T-cell (primary cell): Measurements from ENCODE around the gene TSPAN9. TPM values are rescaled to one million over a fixed set of nuclear protein-coding genes. Genes with fewer than 3 reads are reported as not detected.

ENCODE experiments used
- ATAC-seq, 4 experiments: fragments of 200-7000 bp in 3 of 4; fragments of 150-1000 bp in 1 of 4; cut with Tn5 transposase; replicated peaks in 1 of 4; 1 replicate in 3 of 4; 2 replicates in 1 of 4; pipeline ENCODE4 v1.10.0; 2021; ENCODE audit warnings: moderate library complexity in 3 of 4, mild to moderate bottlenecking in 2 of 4, moderate number of reproducible peaks in 1 of 4
- CTCF ChIA-PET, 2 donors: fragments of 300-600 bp; sonication (Branson Sonifier 250); formaldehyde crosslinking; loops; one replicate each; lab custom pipeline; 2022; ENCODE audit warnings: antibody characterized with exemption in 2 of 2; lab: Charles Lee
- POLR2A ChIA-PET, 2 donors: fragments of 300-600 bp; sonication (Branson Sonifier 250); formaldehyde crosslinking; loops; one replicate each; lab custom pipeline; 2022; ENCODE audit warnings: antibody characterized with exemption in 2 of 2; lab: Charles Lee
- DNase-seq, 35 experiments: peaks; one replicate each; pipeline versions ENCODE4 v3.0.0 to v3.0.0-alpha.2; 2013 to 2023
- H3K27ac ChIP-seq: one replicate; pipeline ENCODE4 v1.5.1; 2013; ENCODE audit warnings: low read length
- H3K27me3 ChIP-seq, 2 experiments: replicated peaks in 1 of 2; 1 replicate in 1 of 2; 2 replicates in 1 of 2; pipeline versions ENCODE4 v1.6.1 to v1.7.0; 2013; ENCODE audit warnings: low read length in 1 of 2, mixed read lengths in 1 of 2; ENCODE audit not compliant: control insufficient read depth in 2 of 2, insufficient read depth in 2 of 2; ENCODE audit errors: extremely low read depth in 1 of 2
- H3K36me3 ChIP-seq, 2 donors: 1 replicate in 1 of 2; 2 replicates in 1 of 2; pipeline versions ENCODE4 v1.6.1 to v1.7.0; 2013; ENCODE audit warnings: low read length in 1 of 2; ENCODE audit not compliant: control insufficient read depth in 2 of 2, insufficient read depth in 1 of 2; ENCODE audit errors: extremely low read depth in 1 of 2
- H3K4me1 ChIP-seq, 2 experiments: 1 replicate in 1 of 2; 2 replicates in 1 of 2; pipeline versions ENCODE4 v1.6.1 to v1.7.0; 2013; ENCODE audit warnings: low read length in 2 of 2, mixed read lengths in 1 of 2; ENCODE audit not compliant: insufficient read depth in 2 of 2, control insufficient read depth in 1 of 2; ENCODE audit errors: extremely low read depth in 1 of 2
- H3K4me3 ChIP-seq, 2 donors: 1 replicate in 1 of 2; 2 replicates in 1 of 2; pipeline versions ENCODE4 v1.5.1 to v1.7.0; 2013; ENCODE audit warnings: mild to moderate bottlenecking in 2 of 2, low read length in 1 of 2, moderate library complexity in 1 of 2; ENCODE audit not compliant: control insufficient read depth in 1 of 2; ENCODE audit errors: extremely low read depth in 1 of 2
- H3K9me3 ChIP-seq: 2 replicates; pipeline ENCODE4 v1.7.0; 2013
- H3K27ac Mint-ChIP-seq, 2 donors: one replicate each; pipeline ENCODE4 v1.8.0; 2020 to 2021; ENCODE audit warnings: mild to moderate bottlenecking in 2 of 2, mixed read lengths in 2 of 2
- H3K27me3 Mint-ChIP-seq, 2 donors: one replicate each; pipeline ENCODE4 v1.8.0; 2021 to 2022; ENCODE audit warnings: mixed read lengths in 2 of 2
- H3K36me3 Mint-ChIP-seq: one replicate; pipeline ENCODE4 v1.8.0; 2021; ENCODE audit warnings: mixed read lengths
- H3K4me1 Mint-ChIP-seq, 3 donors: one replicate each; pipeline ENCODE4 v1.8.0; 2020 to 2022; ENCODE audit warnings: mixed read lengths in 3 of 3, mild to moderate bottlenecking in 1 of 3
- H3K4me3 Mint-ChIP-seq, 3 donors: one replicate each; pipeline ENCODE4 v1.8.0; 2020 to 2022; ENCODE audit warnings: mild to moderate bottlenecking in 3 of 3, mixed read lengths in 3 of 3, moderate library complexity in 3 of 3
- H3K9me3 Mint-ChIP-seq, 3 donors: one replicate each; pipeline ENCODE4 v1.8.0; 2020 to 2022; ENCODE audit warnings: mixed read lengths in 3 of 3
- WGBS: methylation state at CpG from one replicate; pipeline ENCODE4 v1.1.5; 2013; ENCODE audit warnings: missing lambda C conversion rate; ENCODE audit not compliant: insufficient coverage; 5-methylcytosine and 5-hydroxymethylcytosine counted together
- total RNA-seq, 35 experiments: library from RNA in 6 of 35; stranded (reverse) in 6 of 35; fragments of 120-200 nt in 1 of 35; gene quantifications; one replicate each; pipeline versions ENCODE4 v1.2.1 to v1.2.4 and lab custom pipeline; 2013 to 2026

TSPAN9 gene
- total RNA-seq, 5 donors from 2014 or later (not counting 1 experiment from before 2014, with no cell fraction given) = 0.56 to 1.1 (median 0.70) TPM

GRCh38 chr12:3145033-3145432, 67.9 kb downstream of the TSPAN9 start:
- Histone ChIP-seq H3K36me3 (no peaks in the 10 kb centered on the region), H3K27ac (no peak overlapping the region), H3K4me1 (no peaks in the 10 kb centered on the region), H3K9me3 (no peaks in the 10 kb centered on the region), H3K4me3 (no peak overlapping the region), H3K27me3 (peaks cover 0 to 39% of the 10 kb centered on the region in 2 experiments)
- no peak for ATAC-seq
- H3K9me3 Mint-ChIP-seq = no peaks in the 10 kb centered on the region
- H3K27ac Mint-ChIP-seq = no peak overlapping the region
- no peak for DNase-seq
- H3K4me3 Mint-ChIP-seq = no peak overlapping the region
- no peaks in the 10 kb centered on the region for H3K36me3 Mint-ChIP-seq
- POLR2A ChIA-PET = no interaction called here
- WGBS = 86% methylated on average over 8 of the region's 13 CpGs
- H3K27me3 Mint-ChIP-seq = peaks cover 28 to 37% of the 10 kb centered on the region in 2 donors
- H3K4me1 Mint-ChIP-seq = no peaks in the 10 kb centered on the region
- CTCF ChIA-PET = no interaction called here

- Histone ChIP-seq H3K27ac (no peak overlapping the region), H3K9me3 (no peaks in the 10 kb centered on the region), H3K36me3 (no peaks in the 10 kb centered on the region), H3K27me3 (peaks cover 0 to 42% of the 10 kb centered on the region in 2 experiments), H3K4me3 (no peak overlapping the region), H3K4me1 (no peaks in the 10 kb centered on the region)
- H3K4me1 Mint-ChIP-seq = no peaks in the 10 kb centered on the region
- DNase-seq (no peak), ATAC-seq (no peak)
- H3K27me3 Mint-ChIP-seq = peaks cover 23 to 35% of the 10 kb centered on the region in 2 donors
- CTCF ChIA-PET = no interaction called here
- H3K36me3 Mint-ChIP-seq = no peaks in the 10 kb centered on the region
- no peak overlapping the region for H3K27ac Mint-ChIP-seq
- POLR2A ChIA-PET = no interaction called here
- no peak overlapping the region for H3K4me3 Mint-ChIP-seq
- H3K9me3 Mint-ChIP-seq = no peaks in the 10 kb centered on the region
- WGBS = 85% methylated on average over 15 of the region's 22 CpGs
These were observed 68.5 kb downstream of the TSPAN9 start for GRCh38 chr12:3145546-3146310.

GRCh38 chr12:3147260-3147659, 70.1 kb downstream of the TSPAN9 start:
- H3K9me3 Mint-ChIP-seq = no peaks in the 10 kb centered on the region
- ChIA-PET CTCF (no interaction called here), POLR2A (no interaction called here)
- no peaks in the 10 kb centered on the region for H3K9me3 ChIP-seq
- no peaks in the 10 kb centered on the region for H3K36me3 ChIP-seq
- H3K27me3 ChIP-seq = peaks cover 0 to 51% of the 10 kb centered on the region in 2 experiments
- ATAC-seq = no peak
- WGBS = 89% methylated on average over 12 of the region's 15 CpGs
- peaks cover 29 to 40% of the 10 kb centered on the region in 2 donors for H3K27me3 Mint-ChIP-seq
- no peaks in the 10 kb centered on the region for H3K4me1 ChIP-seq
- no peak overlapping the region for H3K4me3 ChIP-seq
- H3K4me3 Mint-ChIP-seq = no peak overlapping the region
- H3K36me3 Mint-ChIP-seq = no peaks in the 10 kb centered on the region
- no peak for DNase-seq
- H3K27ac Mint-ChIP-seq = no peak overlapping the region
- no peaks in the 10 kb centered on the region for H3K4me1 Mint-ChIP-seq
- H3K27ac ChIP-seq = no peak overlapping the region

- H3K4me1 Mint-ChIP-seq = peaks cover 0 to 4% (median 0%) of the 10 kb centered on the region in 3 donors
- ATAC-seq (no peak), DNase-seq (no peak)
- H3K9me3 ChIP-seq = no peaks in the 10 kb centered on the region
- H3K4me3 ChIP-seq = no peak overlapping the region
- peaks cover 0 to 45% of the 10 kb centered on the region in 2 experiments for H3K27me3 ChIP-seq
- ChIA-PET CTCF (no interaction called here), POLR2A (no interaction called here)
- H3K4me3 Mint-ChIP-seq = no peak overlapping the region
- no peak overlapping the region for H3K27ac Mint-ChIP-seq
- H3K27ac ChIP-seq = no peak overlapping the region
- H3K4me1 ChIP-seq = no peaks in the 10 kb centered on the region
- no peaks in the 10 kb centered on the region for H3K36me3 ChIP-seq
- H3K27me3 Mint-ChIP-seq = peaks cover 27 to 35% of the 10 kb centered on the region in 2 donors
- 73% methylated on average over 8 of the region's 16 CpGs for WGBS
- no peaks in the 10 kb centered on the region for H3K36me3 Mint-ChIP-seq
- no peaks in the 10 kb centered on the region for H3K9me3 Mint-ChIP-seq
These were observed 71.3 kb downstream of the TSPAN9 start for GRCh38 chr12:3148366-3149000.

- Mint-ChIP-seq H3K36me3 (no peaks in the 10 kb centered on the region), H3K27ac (no peak overlapping the region), H3K4me1 (peaks cover 0 to 4% (median 0%) of the 10 kb centered on the region in 3 donors), H3K9me3 (no peaks in the 10 kb centered on the region), H3K27me3 (peaks cover 27 to 35% of the 10 kb centered on the region in 2 donors), H3K4me3 (no peak overlapping the region)
- 89% methylated on average over 7 of the region's 10 CpGs for WGBS
- CTCF ChIA-PET = no interaction called here
- peaks cover 0 to 43% of the 10 kb centered on the region in 2 experiments for H3K27me3 ChIP-seq
- no peak overlapping the region for H3K4me3 ChIP-seq
- no peaks in the 10 kb centered on the region for H3K9me3 ChIP-seq
- no peak for DNase-seq
- no peak overlapping the region for H3K27ac ChIP-seq
- H3K4me1 ChIP-seq = no peaks in the 10 kb centered on the region
- H3K36me3 ChIP-seq = no peaks in the 10 kb centered on the region
- no peak for ATAC-seq
- POLR2A ChIA-PET = no interaction called here
These were observed 72.5 kb downstream of the TSPAN9 start for GRCh38 chr12:3149515-3150307.

GRCh38 chr12:3150308-3150670, 73.1 kb downstream of the TSPAN9 start:
- no peak for ATAC-seq
- H3K9me3 ChIP-seq = no peaks in the 10 kb centered on the region
- CTCF ChIA-PET = no interaction called here
- no peak overlapping the region for H3K4me3 ChIP-seq
- H3K36me3 ChIP-seq = no peaks in the 10 kb centered on the region
- Mint-ChIP-seq H3K4me1 (peaks cover 0 to 4% (median 0%) of the 10 kb centered on the region in 3 donors), H3K4me3 (no peak overlapping the region), H3K27ac (no peak overlapping the region), H3K27me3 (peaks cover 22 to 33% of the 10 kb centered on the region in 2 donors), H3K9me3 (no peaks in the 10 kb centered on the region), H3K36me3 (no peaks in the 10 kb centered on the region)
- DNase-seq = no peak
- WGBS = 90% methylated on average over 5 of the region's 5 CpGs
- peaks cover 0 to 38% of the 10 kb centered on the region in 2 experiments for H3K27me3 ChIP-seq
- no peak overlapping the region for H3K27ac ChIP-seq
- no peaks in the 10 kb centered on the region for H3K4me1 ChIP-seq
- POLR2A ChIA-PET = no interaction called here
